ENCODE measurements around the gene MITF.

- TF ChIP-seq CTCF (IDR thresholded peaks at IDR 0.05), result no peak
- TF ChIP-seq POLR2A (IDR thresholded peaks at IDR 0.05), result no peak
Observed at GRCh38 chr3:69735893-69736292, 3.4 kb upstream of the MITF start.
